ENCODE measurements around the gene SOX15.

DNA sequence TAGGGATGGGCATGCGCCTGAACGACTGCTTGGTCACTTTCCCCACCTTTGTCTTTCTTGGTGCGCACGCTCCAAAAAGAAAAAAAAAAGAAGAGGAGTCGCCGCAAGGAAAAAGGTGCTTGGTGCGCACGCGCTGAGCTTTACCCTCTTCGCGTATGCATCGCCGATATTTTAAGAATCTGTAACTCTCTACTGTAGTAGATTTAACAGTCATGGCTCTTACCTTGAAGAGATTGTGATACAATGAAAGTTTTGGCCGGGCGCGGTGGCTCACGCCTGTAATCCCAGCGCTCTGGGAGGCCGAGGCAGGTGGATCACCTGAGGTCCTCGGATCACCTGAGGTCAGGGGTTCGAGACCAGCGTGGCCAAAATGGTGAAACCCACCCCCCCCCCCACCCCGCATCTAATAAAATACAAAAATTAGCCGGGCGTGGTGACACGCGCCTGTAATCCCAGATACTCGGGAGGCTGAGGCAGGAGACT, 25.4 kb upstream of the SOX15 start:
- no peak for TF ChIP-seq USF2 (IDR thresholded peaks at IDR 0.05; ENCODE audit: borderline replicate concordance, low read depth, low read length)
- TF ChIP-seq, protein P1, sequence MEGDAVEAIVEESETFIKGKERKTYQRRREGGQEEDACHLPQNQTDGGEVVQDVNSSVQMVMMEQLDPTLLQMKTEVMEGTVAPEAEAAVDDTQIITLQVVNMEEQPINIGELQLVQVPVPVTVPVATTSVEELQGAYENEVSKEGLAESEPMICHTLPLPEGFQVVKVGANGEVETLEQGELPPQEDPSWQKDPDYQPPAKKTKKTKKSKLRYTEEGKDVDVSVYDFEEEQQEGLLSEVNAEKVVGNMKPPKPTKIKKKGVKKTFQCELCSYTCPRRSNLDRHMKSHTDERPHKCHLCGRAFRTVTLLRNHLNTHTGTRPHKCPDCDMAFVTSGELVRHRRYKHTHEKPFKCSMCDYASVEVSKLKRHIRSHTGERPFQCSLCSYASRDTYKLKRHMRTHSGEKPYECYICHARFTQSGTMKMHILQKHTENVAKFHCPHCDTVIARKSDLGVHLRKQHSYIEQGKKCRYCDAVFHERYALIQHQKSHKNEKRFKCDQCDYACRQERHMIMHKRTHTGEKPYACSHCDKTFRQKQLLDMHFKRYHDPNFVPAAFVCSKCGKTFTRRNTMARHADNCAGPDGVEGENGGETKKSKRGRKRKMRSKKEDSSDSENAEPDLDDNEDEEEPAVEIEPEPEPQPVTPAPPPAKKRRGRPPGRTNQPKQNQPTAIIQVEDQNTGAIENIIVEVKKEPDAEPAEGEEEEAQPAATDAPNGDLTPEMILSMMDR (IDR thresholded peaks at IDR 0.05 in 2 of 3, conservative IDR thresholded peaks at IDR 0.05 in 1 of 3; ENCODE audit: control insufficient read depth in 2 of 3, extremely low read depth in 1 of 3, insufficient read depth in 1 of 3, low read depth in 3 of 3, low read length in 3 of 3): no peak
- no peak for TF ChIP-seq STAT1 (conservative IDR thresholded peaks at IDR 0.05)
- TF ChIP-seq CREM (IDR thresholded peaks at IDR 0.05; ENCODE audit: low read depth): no peak
- no peak for TF ChIP-seq CEBPZ (IDR thresholded peaks at IDR 0.05; ENCODE audit: low read depth, low read length)
- no peak for TF ChIP-seq NR2F1 (conservative IDR thresholded peaks at IDR 0.05)
- TF ChIP-seq CBX3 (IDR thresholded peaks at IDR 0.05; ENCODE audit: borderline replicate concordance, low read depth): no peak
- no peak for TF ChIP-seq TCF7 (IDR thresholded peaks at IDR 0.05; ENCODE audit: borderline replicate concordance)
- TF ChIP-seq ZNF384 (IDR thresholded peaks at IDR 0.05; ENCODE audit: borderline replicate concordance, low read depth, low read length): peak; percentile 99
- TF ChIP-seq BMI1 (IDR thresholded peaks at IDR 0.05; ENCODE audit: borderline replicate concordance): no peak
- no peak for TF ChIP-seq PKNOX1 (IDR thresholded peaks at IDR 0.05)
- peak; percentile 37; the same call in 1 of the 2 replicates for TF ChIP-seq POLR2AphosphoS5 (IDR thresholded peaks at IDR 0.05; ENCODE audit: low read length)
